Mesendoderm (in vitro differentiated cells): ENCODE measurements around the gene EME1.
"Not testable (repeated sequence)": the region's sequence is repeated elsewhere in the genome, so short reads cannot be mapped to it uniquely, and the experiment has no call there.

Experiments used
- DNase-seq: peaks from one replicate; pipeline ENCODE4 v3.0.0; 2013
- H2AK5ac ChIP-seq: 2 replicates; pipeline ENCODE4 v1.6.1; 2013; ENCODE audit warnings: low read length, inconsistent platforms
- H2BK120ac ChIP-seq: 2 replicates; pipeline ENCODE4 v1.6.1; 2013; ENCODE audit warnings: low read depth, mild to moderate bottlenecking, low read length, moderate library complexity, mixed read lengths
- H2BK15ac ChIP-seq: replicated peaks from 2 replicates; pipeline ENCODE4 v1.6.1; 2013; ENCODE audit warnings: low read depth, mild to moderate bottlenecking, moderate library complexity
- H2BK5ac ChIP-seq: 2 replicates; pipeline ENCODE4 v1.6.1; 2013; ENCODE audit warnings: low read length, inconsistent platforms
- H3K18ac ChIP-seq: 2 replicates; pipeline ENCODE4 v1.6.1; 2013; ENCODE audit warnings: mild to moderate bottlenecking, low read length, mixed read lengths
- H3K23ac ChIP-seq: one replicate; pipeline ENCODE4 v1.6.1; 2013; ENCODE audit warnings: low read length
- H3K27ac ChIP-seq: 2 replicates; pipeline ENCODE4 v1.5.1; 2013; ENCODE audit warnings: low read depth, mild to moderate bottlenecking, inconsistent platforms, low read length, moderate library complexity
- H3K27me3 ChIP-seq: 2 replicates; pipeline ENCODE4 v1.6.1; 2013; ENCODE audit warnings: low read length, control low read depth, mild to moderate bottlenecking, inconsistent platforms; ENCODE audit not compliant: insufficient read depth, poor library complexity
- H3K36me3 ChIP-seq: 2 replicates; pipeline ENCODE4 v1.6.1; 2013; ENCODE audit warnings: low read length, inconsistent platforms; ENCODE audit not compliant: control insufficient read depth, insufficient read depth
- H3K4ac ChIP-seq: one replicate; pipeline ENCODE4 v1.6.1; 2013; ENCODE audit warnings: low read depth, mild to moderate bottlenecking, low read length, moderate library complexity
- H3K4me1 ChIP-seq: 2 replicates; pipeline ENCODE4 v1.6.1; 2013; ENCODE audit warnings: low read depth, low read length, inconsistent platforms; ENCODE audit not compliant: control insufficient read depth
- H3K4me2 ChIP-seq: 2 replicates; pipeline ENCODE4 v1.6.1; 2013; ENCODE audit warnings: low read length
- H3K4me3 ChIP-seq: 2 replicates; pipeline ENCODE4 v1.5.1; 2013; ENCODE audit warnings: mild to moderate bottlenecking, low read length
- H3K56ac ChIP-seq: one replicate; pipeline ENCODE4 v1.6.1; 2013; ENCODE audit warnings: low read length
- H3K79me1 ChIP-seq: 2 replicates; pipeline ENCODE4 v1.6.1; 2013; ENCODE audit warnings: low read length, inconsistent platforms
- H3K79me2 ChIP-seq: 2 replicates; pipeline ENCODE4 v1.6.1; 2013; ENCODE audit warnings: mild to moderate bottlenecking, low read length; ENCODE audit not compliant: control insufficient read depth, insufficient read depth
- H3K9ac ChIP-seq: 2 replicates; pipeline ENCODE4 v1.6.1; 2013; ENCODE audit warnings: low read length, inconsistent platforms
- H4K5ac ChIP-seq: one replicate; pipeline ENCODE4 v1.6.1; 2013; ENCODE audit warnings: low read length
- H4K8ac ChIP-seq: one replicate; pipeline ENCODE4 v1.6.1; 2013; ENCODE audit warnings: low read depth, mild to moderate bottlenecking, control low read depth, low read length, moderate library complexity
- WGBS: extraction: QIAGEN DNeasy Blood & Tissue Kit; methylation state at CpG from one replicate; pipeline ENCODE4 v1.1.7; 2013; ENCODE audit warnings: low lambda C conversion rate, missing lambda C conversion rate; ENCODE audit not compliant: insufficient coverage; ENCODE audit errors: extremely low coverage; 5-methylcytosine and 5-hydroxymethylcytosine counted together

Gene EME1

GRCh38 chr17:50405351-50405750, 32.3 kb downstream of the EME1 start:
- not testable (repeated sequence) for H3K27ac ChIP-seq, H3K4me3 ChIP-seq, H3K79me1 ChIP-seq, H2BK5ac ChIP-seq, H3K4me1 ChIP-seq, H2BK15ac ChIP-seq, H3K36me3 ChIP-seq, H2BK120ac ChIP-seq, H4K5ac ChIP-seq, H4K8ac ChIP-seq, H2AK5ac ChIP-seq, H3K56ac ChIP-seq, H3K4ac ChIP-seq, H3K27me3 ChIP-seq, H3K4me2 ChIP-seq, H3K23ac ChIP-seq, DNase-seq, H3K79me2 ChIP-seq, H3K9ac ChIP-seq, H3K18ac ChIP-seq
- no CpG with 5 or more reads among the region's 4 CpGs for WGBS

- Histone ChIP-seq H3K23ac (no peak overlapping the region), H3K4me3 (no peak overlapping the region), H3K27ac (no peak overlapping the region), H3K4me2 (no peak overlapping the region), H3K36me3 (no peaks in the 10 kb centered on the region), H2BK120ac (no peak overlapping the region), H3K56ac (no peak overlapping the region), H2BK15ac (no peak overlapping the region), H3K79me1 (no peaks in the 10 kb centered on the region), H3K4ac (no peak overlapping the region), H4K8ac (no peak overlapping the region), H3K18ac (no peak overlapping the region), H3K4me1 (no peaks in the 10 kb centered on the region), H3K79me2 (no peaks in the 10 kb centered on the region), H3K9ac (no peak overlapping the region), H2AK5ac (no peak overlapping the region), H3K27me3 (no peaks in the 10 kb centered on the region), H4K5ac (no peak overlapping the region), H2BK5ac (no peak overlapping the region)
- no peak for DNase-seq
- no CpG with 5 or more reads among the region's 5 CpGs for WGBS
Measured at GRCh38 chr17:50406578-50406977, 33.5 kb downstream of the EME1 start.

DNA sequence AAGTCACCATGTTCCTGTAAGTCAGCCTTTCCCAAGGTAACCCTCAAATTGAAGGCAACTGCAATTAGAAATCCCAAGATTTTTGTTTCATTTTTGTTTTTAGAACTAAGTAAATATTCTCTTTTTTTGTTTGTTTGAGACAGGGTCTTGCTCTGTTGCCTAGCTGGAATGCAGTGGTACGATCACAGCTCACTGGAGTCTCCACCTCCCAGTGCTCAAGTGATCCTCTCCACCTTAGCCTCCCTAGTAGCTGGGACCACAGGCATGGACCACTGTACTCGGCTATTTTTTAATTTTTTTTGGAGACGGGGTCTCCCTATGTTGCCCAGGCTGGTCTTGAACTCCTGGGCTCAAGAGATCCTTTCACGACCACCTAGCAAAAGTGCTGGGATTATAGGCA, 34.9 kb downstream of the EME1 start:
- Histone ChIP-seq H3K18ac (no peak overlapping the region), H2BK15ac (no peak overlapping the region), H3K27me3 (no peaks in the 10 kb centered on the region), H3K4ac (no peak overlapping the region), H3K9ac (no peak overlapping the region), H3K36me3 (no peaks in the 10 kb centered on the region), H3K79me2 (no peaks in the 10 kb centered on the region), H3K27ac (no peak overlapping the region), H3K4me2 (no peak overlapping the region), H3K56ac (no peak overlapping the region), H4K5ac (no peak overlapping the region), H2BK5ac (no peak overlapping the region), H3K4me3 (no peak overlapping the region), H2AK5ac (no peak overlapping the region), H3K79me1 (no peaks in the 10 kb centered on the region), H4K8ac (no peak overlapping the region), H3K23ac (no peak overlapping the region), H3K4me1 (no peaks in the 10 kb centered on the region), H2BK120ac (no peak overlapping the region)
- DNase-seq, result no peak
- WGBS, result no CpG with 5 or more reads among the region's 4 CpGs

GRCh38 chr17:50412188-50412732, 39.2 kb downstream of the EME1 start:
- Histone ChIP-seq H3K4me2 (no peak overlapping the region), H2AK5ac (no peak overlapping the region), H3K4me3 (no peak overlapping the region), H3K9ac (no peak overlapping the region), H2BK5ac (no peak overlapping the region), H3K18ac (no peak overlapping the region), H3K27ac (no peak overlapping the region), H4K5ac (no peak overlapping the region), H2BK120ac (no peak overlapping the region), H3K4ac (no peak overlapping the region), H4K8ac (no peak overlapping the region), H2BK15ac (no peak overlapping the region), H3K79me1 (no peaks in the 10 kb centered on the region), H3K4me1 (no peaks in the 10 kb centered on the region), H3K23ac (no peak overlapping the region), H3K79me2 (no peaks in the 10 kb centered on the region), H3K27me3 (no peaks in the 10 kb centered on the region), H3K56ac (no peak overlapping the region), H3K36me3 (no peaks in the 10 kb centered on the region)
- DNase-seq, result no peak
- no CpG with 5 or more reads among the region's 4 CpGs for WGBS

GRCh38 chr17:50414808-50415207, 41.8 kb downstream of the EME1 start:
- no peaks in the 10 kb centered on the region for H3K79me2 ChIP-seq
- no peak overlapping the region for H3K4me2 ChIP-seq
- H2BK5ac ChIP-seq, result no peak overlapping the region
- no peak overlapping the region for H4K5ac ChIP-seq
- H2BK15ac ChIP-seq, result no peak overlapping the region
- no peaks in the 10 kb centered on the region for H3K36me3 ChIP-seq
- H2AK5ac ChIP-seq, result no peak overlapping the region
- H2BK120ac ChIP-seq, result no peak overlapping the region
- no peak overlapping the region for H3K18ac ChIP-seq
- no peak overlapping the region for H3K23ac ChIP-seq
- no peak overlapping the region for H3K4me3 ChIP-seq
- no CpG with 5 or more reads among the region's 3 CpGs for WGBS
- no peak overlapping the region for H4K8ac ChIP-seq
- H3K56ac ChIP-seq, result no peak overlapping the region
- no peaks in the 10 kb centered on the region for H3K4me1 ChIP-seq
- DNase-seq, result no peak
- H3K27ac ChIP-seq, result no peak overlapping the region
- no peaks in the 10 kb centered on the region for H3K79me1 ChIP-seq
- H3K27me3 ChIP-seq, result no peaks in the 10 kb centered on the region
- H3K4ac ChIP-seq, result no peak overlapping the region
- H3K9ac ChIP-seq, result no peak overlapping the region

- not testable (repeated sequence) for H3K4me3 ChIP-seq, H3K23ac ChIP-seq
- no CpG with 5 or more reads among the region's 10 CpGs for WGBS
Measured at GRCh38 chr17:50419577-50419976, 46.5 kb downstream of the EME1 start.

More at GRCh38 chr17:50419577-50419976, 46.5 kb downstream of the EME1 start:
- H4K5ac ChIP-seq, H3K79me2 ChIP-seq, H3K27ac ChIP-seq, H3K4ac ChIP-seq, H3K56ac ChIP-seq, H3K18ac ChIP-seq, H2BK15ac ChIP-seq, H2BK5ac ChIP-seq, H2AK5ac ChIP-seq, H3K27me3 ChIP-seq, H3K9ac ChIP-seq, DNase-seq, H2BK120ac ChIP-seq, H4K8ac ChIP-seq, H3K4me1 ChIP-seq, H3K79me1 ChIP-seq, H3K4me2 ChIP-seq, H3K36me3 ChIP-seq: not testable (repeated sequence)
